H1 (cell line): Measurements from ENCODE around the gene HOGA1. TPM values are rescaled to one million over a fixed set of nuclear protein-coding genes. Genes with fewer than 3 reads are reported as not detected.

Experiments used
- CTCF ChIA-PET: fragments of 300-600 bp; sonication (Branson Sonifier 250); formaldehyde crosslinking; loops from one replicate; lab custom pipeline; 2021; ENCODE audit not compliant: partially characterized antibody; lab: Charles Lee
- POLR2A ChIA-PET: fragments of 300-600 bp; sonication (Branson Sonifier 250); formaldehyde crosslinking; loops from one replicate; lab custom pipeline; 2021; ENCODE audit warnings: inconsistent platforms; ENCODE audit not compliant: partially characterized antibody; lab: Charles Lee
- DNase-seq, 2 experiments: peaks; one replicate each; pipeline versions ENCODE4 v3.0.0 to v3.0.0-alpha.2; 2010 to 2022; ENCODE audit warnings: low spot score in 2 of 2, low read depth in 1 of 2, mixed read lengths in 1 of 2
- FAIRE-seq: peaks from 2 replicates; lab custom pipeline; 2011; peaks lifted over from hg19 to GRCh38; lab: Jason Lieb, UNC
- H2AFZ ChIP-seq: 2 replicates; pipeline ENCODE4 v1.8.1; 2012; ENCODE audit warnings: low read length, inconsistent platforms
- H2AK5ac ChIP-seq: 2 replicates; pipeline ENCODE4 v1.6.1; 2013; ENCODE audit warnings: low read depth, low read length
- H2BK120ac ChIP-seq: replicated peaks from 2 replicates; pipeline ENCODE3; 2013; ENCODE audit warnings: low read depth, low read length, inconsistent platforms
- H2BK12ac ChIP-seq: 2 replicates; pipeline ENCODE4 v1.6.1; 2013; ENCODE audit warnings: low read depth, low read length
- H2BK15ac ChIP-seq: 2 replicates; pipeline ENCODE4 v1.6.1; 2013; ENCODE audit warnings: low read length
- H2BK20ac ChIP-seq: 2 replicates; pipeline ENCODE4 v1.6.1; 2013; ENCODE audit warnings: low read length
- H2BK5ac ChIP-seq: 2 replicates; pipeline ENCODE4 v1.6.1; 2013; ENCODE audit warnings: low read depth, low read length
- H3K14ac ChIP-seq: 2 replicates; pipeline ENCODE4 v1.6.1; 2013; ENCODE audit warnings: inconsistent platforms; ENCODE audit not compliant: insufficient read length
- H3K18ac ChIP-seq: 2 replicates; pipeline ENCODE4 v1.6.1; 2013; ENCODE audit warnings: low read length; ENCODE audit errors: extremely low read depth
- H3K23ac ChIP-seq: 2 replicates; pipeline ENCODE4 v1.6.1; 2013; ENCODE audit warnings: inconsistent platforms; ENCODE audit not compliant: insufficient read length
- H3K23me2 ChIP-seq: 2 replicates; pipeline ENCODE4 v1.6.1; 2013; ENCODE audit warnings: low read depth, low read length
- H3K27ac ChIP-seq: 2 replicates; pipeline ENCODE4 v1.6.1; 2011; ENCODE audit warnings: low read depth, low read length, inconsistent platforms
- H3K27me3 ChIP-seq, 4 experiments: replicated peaks in 1 of 4; 1 replicate in 1 of 4; 2 replicates in 3 of 4; pipeline versions ENCODE4 v1.6.1 to v1.8.1; 2011 to 2013; ENCODE audit warnings: low read length in 3 of 4, mild to moderate bottlenecking in 3 of 4, inconsistent platforms in 2 of 4, mixed read lengths in 2 of 4, moderate library complexity in 1 of 4; ENCODE audit not compliant: control insufficient read depth in 3 of 4, insufficient read depth in 3 of 4; ENCODE audit errors: extremely low read depth in 1 of 4
- H3K36me3 ChIP-seq, 4 experiments: 2 replicates each; pipeline versions ENCODE4 v1.6.1 to v1.8.1; 2011 to 2013; ENCODE audit warnings: mild to moderate bottlenecking in 4 of 4, low read length in 3 of 4, moderate library complexity in 2 of 4, control low read depth in 1 of 4, inconsistent platforms in 1 of 4; ENCODE audit not compliant: insufficient read depth in 4 of 4, control insufficient read depth in 2 of 4
- H3K4ac ChIP-seq: replicated peaks from 2 replicates; pipeline ENCODE3; 2013; ENCODE audit warnings: low read length, low read depth, mixed read lengths, inconsistent platforms; ENCODE audit not compliant: insufficient read length
- H3K4me1 ChIP-seq, 4 experiments: replicated peaks in 1 of 4; 1 replicate in 1 of 4; 2 replicates in 3 of 4; pipeline versions ENCODE4 v1.6.1 to v1.8.1; 2011 to 2013; ENCODE audit warnings: low read length in 3 of 4, inconsistent platforms in 2 of 4, mixed read lengths in 1 of 4; ENCODE audit not compliant: insufficient read depth in 4 of 4, control insufficient read depth in 3 of 4
- H3K4me2 ChIP-seq, 2 experiments: 2 replicates each; pipeline versions ENCODE4 v1.6.1 to v1.8.1; 2011 to 2013; ENCODE audit warnings: low read depth in 2 of 2, low read length in 2 of 2, control low read depth in 1 of 2, inconsistent platforms in 1 of 2, mild to moderate bottlenecking in 1 of 2; ENCODE audit not compliant: insufficient read depth in 1 of 2
- H3K4me3 ChIP-seq, 4 experiments: fragments of 200-600, 300-600 bp in 1 of 4; sonication (generic), shearing (Covaris generic), sonication (Bioruptor Twin) in 1 of 4; 2 replicates each; pipeline versions ENCODE4 v1.5.1 to v1.8.1; 2011 to 2016; ENCODE audit warnings: low read length in 4 of 4, low read depth in 3 of 4, control low read depth in 2 of 4, inconsistent platforms in 2 of 4, mild to moderate bottlenecking in 2 of 4, mixed read lengths in 1 of 4, moderate library complexity in 1 of 4; ENCODE audit not compliant: insufficient read depth in 2 of 4; ENCODE audit errors: extremely low read depth in 1 of 4
- H3K56ac ChIP-seq: replicated peaks from 2 replicates; pipeline ENCODE3; 2013; ENCODE audit warnings: low read depth, mild to moderate bottlenecking, mixed read lengths, low read length, inconsistent platforms; ENCODE audit not compliant: insufficient read length
- H3K79me1 ChIP-seq: 2 replicates; pipeline ENCODE4 v1.6.1; 2013; ENCODE audit warnings: low read depth, low read length, control low read depth
- H3K79me2 ChIP-seq, 2 experiments: 2 replicates each; pipeline versions ENCODE4 v1.6.1 to v1.8.1; 2012 to 2013; ENCODE audit warnings: low read length in 2 of 2, mild to moderate bottlenecking in 2 of 2, inconsistent platforms in 1 of 2; ENCODE audit not compliant: insufficient read depth in 2 of 2, control insufficient read depth in 1 of 2
- H3K9ac ChIP-seq, 4 experiments: replicated peaks in 1 of 4; 1 replicate in 1 of 4; 2 replicates in 3 of 4; pipeline versions ENCODE4 v1.6.1 to v1.8.1; 2011 to 2013; ENCODE audit warnings: low read depth in 3 of 4, low read length in 3 of 4, control low read depth in 2 of 4, mild to moderate bottlenecking in 2 of 4, moderate library complexity in 2 of 4, inconsistent platforms in 1 of 4; ENCODE audit errors: extremely low read depth in 1 of 4
- H3K9me3 ChIP-seq, 2 experiments: 2 replicates each; pipeline versions ENCODE4 v1.6.1 to v1.8.1; 2012 to 2013; ENCODE audit warnings: mild to moderate bottlenecking in 2 of 2, moderate library complexity in 2 of 2, control low read depth in 1 of 2, inconsistent platforms in 1 of 2, low read depth in 1 of 2, low read length in 1 of 2, mixed read lengths in 1 of 2; ENCODE audit not compliant: insufficient read depth in 2 of 2
- H4K20me1 ChIP-seq, 2 experiments: replicated peaks in 1 of 2; 2 replicates each; pipeline versions ENCODE3 to v1.8.1; 2011 to 2013; ENCODE audit warnings: inconsistent platforms in 2 of 2, low read length in 2 of 2, mild to moderate bottlenecking in 1 of 2; ENCODE audit not compliant: insufficient read depth in 2 of 2, control insufficient read depth in 1 of 2
- H4K5ac ChIP-seq: 2 replicates; pipeline ENCODE4 v1.6.1; 2013; ENCODE audit warnings: low read length, low read depth, mixed read lengths, inconsistent platforms; ENCODE audit not compliant: insufficient read length
- H4K8ac ChIP-seq: 2 replicates; pipeline ENCODE4 v1.8.0; 2013; ENCODE audit warnings: mild to moderate bottlenecking, moderate library complexity, low read length, inconsistent platforms; ENCODE audit not compliant: insufficient read depth; ENCODE audit errors: extremely low read depth
- H4K91ac ChIP-seq: replicated peaks from 2 replicates; pipeline ENCODE3; 2013; ENCODE audit warnings: low read length, mixed read lengths, inconsistent platforms; ENCODE audit not compliant: insufficient read length
- BCL11A ChIP-seq, 2 experiments: IDR thresholded peaks; one replicate each; pipeline ENCODE4 v1.6.1; 2011; ENCODE audit warnings: low read depth in 2 of 2, low read length in 2 of 2, mild to moderate bottlenecking in 2 of 2
- CREB1 ChIP-seq: IDR thresholded peaks from 2 replicates; pipeline ENCODE4 v1.6.1; 2012; ENCODE audit warnings: inconsistent platforms
- CTBP2 ChIP-seq: IDR thresholded peaks from 2 replicates; pipeline ENCODE4 v1.7.0; 2011; ENCODE audit warnings: borderline replicate concordance, mild to moderate bottlenecking, moderate library complexity, mixed read lengths, low read length; ENCODE audit not compliant: insufficient read depth, insufficient read length
- GABPA ChIP-seq: IDR thresholded peaks from 2 replicates; pipeline ENCODE4 v1.6.1; 2011; ENCODE audit warnings: mild to moderate bottlenecking, low read length, moderate library complexity, borderline replicate concordance; ENCODE audit not compliant: insufficient read depth
- HDAC6 ChIP-seq: IDR thresholded peaks from one replicate; pipeline ENCODE4 v1.7.1; 2012; ENCODE audit warnings: low read depth, mild to moderate bottlenecking, inconsistent platforms, low read length, moderate library complexity
- JUN ChIP-seq: IDR thresholded peaks from 2 replicates; pipeline ENCODE4 v1.6.1; 2011; ENCODE audit warnings: low read depth, mild to moderate bottlenecking, improper control_type of control experiment, low read length
- KDM1A ChIP-seq: fragments of 200-600, 300-600 bp; sonication (generic); IDR thresholded peaks from 2 replicates; pipeline ENCODE4 v1.7.1; 2016; ENCODE audit warnings: mild to moderate bottlenecking, low read length, borderline replicate concordance
- KDM5A ChIP-seq: fragments of 200-600 bp; IDR thresholded peaks from 2 replicates; pipeline ENCODE4 v1.7.1; 2012; ENCODE audit warnings: mild to moderate bottlenecking, low read length, inconsistent platforms, mixed read lengths
- POU5F1 ChIP-seq: IDR thresholded peaks from 2 replicates; pipeline ENCODE4 v1.6.1; 2011; ENCODE audit warnings: low read depth, mild to moderate bottlenecking, low read length, moderate library complexity
- RFX5 ChIP-seq: IDR thresholded peaks from 2 replicates; pipeline ENCODE4 v1.6.1; 2011; ENCODE audit warnings: low read depth, low read length, improper control_type of control experiment, borderline replicate concordance
- SIRT6 ChIP-seq: IDR thresholded peaks from one replicate; pipeline ENCODE4 v1.7.1; 2012; ENCODE audit warnings: low read length, inconsistent platforms
- TAF1 ChIP-seq: IDR thresholded peaks from 2 replicates; pipeline ENCODE4 v1.6.1; 2011; ENCODE audit warnings: mild to moderate bottlenecking, low read depth, low read length
- TAF7 ChIP-seq: optimal IDR thresholded peaks from 2 replicates; pipeline ENCODE3; 2011; ENCODE audit warnings: low read depth, mild to moderate bottlenecking, inconsistent platforms, low read length, moderate library complexity, borderline replicate concordance
- WGBS, 2 experiments: shearing (Covaris generic) in 1 of 2; methylation state at CpG; one replicate each; pipeline versions ENCODE4 v1.1.6 to v1.1.7; 2013 to 2015; ENCODE audit warnings: low lambda C conversion rate in 2 of 2, mixed read lengths in 2 of 2, inconsistent platforms in 1 of 2, low coverage in 1 of 2, missing lambda C conversion rate in 1 of 2; ENCODE audit not compliant: insufficient replicate concordance in 2 of 2, insufficient coverage in 1 of 2, insufficient read length in 1 of 2; ENCODE audit errors: extremely low coverage in 1 of 2, missing lambda C conversion rate in 1 of 2; 5-methylcytosine and 5-hydroxymethylcytosine counted together
- polyA plus RNA-seq, 7 experiments: library from polyadenylated mRNA; depleted of rRNA in 3 of 7; stranded (reverse) in 5 of 7; unstranded in 2 of 7; fragments of >200 nt in 5 of 7; fragments of 200-250 nt in 2 of 7; gene quantifications; 1 replicate in 5 of 7; 2 replicates in 1 of 7; 4 replicates in 1 of 7; pipeline versions ENCODE4 v1.2.1 to v1.2.3, GENCODE V29; 2011 to 2013; ENCODE audit warnings: missing spikeins in 2 of 7, mixed read lengths in 2 of 7
- total RNA-seq: library from RNA; stranded (reverse); fragmentation: NEBNext Ultra II Directional; extraction: Animal tissue kit (Norgen Biotek cat#: 25700); gene quantifications from 2 replicates; pipeline ENCODE4 v1.2.1, GENCODE V29; 2021
- TF ChIP-seq, protein P1 (sequence below): IDR thresholded peaks from 2 replicates; pipeline ENCODE4 v1.6.1; 2011; ENCODE audit warnings: low read length, improper control_type of control experiment

Gene HOGA1
- total and polyA plus RNA-seq, 2 of the 8 experiments (the other 6 are each of a cell fraction or from before 2014, with no cell fraction given) = 0.28 to 1.00 TPM

GRCh38 chr10:97582169-97582568, 2.0 kb upstream of the HOGA1 start:
- no peak overlapping the region for H3K9ac ChIP-seq
- no peak overlapping the region for H2BK12ac ChIP-seq
- H3K9me3 ChIP-seq = no peaks in the 10 kb centered on the region
- no peaks in the 10 kb centered on the region for H4K20me1 ChIP-seq
- DNase-seq (no peak), FAIRE-seq (no peak)
- no peak overlapping the region for H2AFZ ChIP-seq
- no peak overlapping the region for H2AK5ac ChIP-seq
- no peak overlapping the region for H3K4me2 ChIP-seq
- H3K23me2 ChIP-seq = no peaks in the 10 kb centered on the region
- H3K79me2 ChIP-seq = no peaks in the 10 kb centered on the region
- H4K91ac ChIP-seq = no peak overlapping the region
- no peak overlapping the region for H2BK120ac ChIP-seq
- H2BK5ac ChIP-seq = no peak overlapping the region
- H3K4me3 ChIP-seq = no peak overlapping the region
- H3K14ac ChIP-seq = no peak overlapping the region
- H3K4me1 ChIP-seq = peaks cover 0 to 6% (median 2%) of the 10 kb centered on the region in 4 experiments; a peak in 2 of 7 replicates
- ChIA-PET POLR2A (interaction anchor here (1.7 kb wide), 1 partner anchor 10 kb away, joined by 8 read pairs; the partner anchor contains the start of gene ANKRD2), CTCF (interaction anchor here (1.0 to 9.5 kb wide), 4 partner anchors 9 to 118 kb away, joined by 3 to 108 read pairs (median 4); partner anchors contain the start of gene ANKRD2)
- no peaks in the 10 kb centered on the region for H3K79me1 ChIP-seq
- no peak overlapping the region for H3K27ac ChIP-seq
- WGBS, 2 experiments = 98% methylated on average over 8 of the region's 8 CpGs; no CpG with 5 or more reads in 1 of the 2 experiments
- no peak overlapping the region for H4K8ac ChIP-seq
- H2BK15ac ChIP-seq = no peak overlapping the region
- H3K18ac ChIP-seq = no peak overlapping the region
- no peak overlapping the region for H2BK20ac ChIP-seq
- no peaks in the 10 kb centered on the region for H3K36me3 ChIP-seq
- no peak overlapping the region for H4K5ac ChIP-seq
- H3K27me3 ChIP-seq = no peaks in the 10 kb centered on the region; a peak in 1 of 7 replicates
- no peak overlapping the region for H3K56ac ChIP-seq
- no peak overlapping the region for H3K23ac ChIP-seq
- H3K4ac ChIP-seq = no peak overlapping the region
- TF ChIP-seq BCL11A (IDR thresholded peaks at IDR 0.05; ENCODE audit: low read depth in 2 of 2, low read length in 2 of 2) (no peak), SIRT6 (no peak), TAF7 (no peak), KDM5A (no peak), POU5F1 (no peak), HDAC6 (no peak), CTBP2 (no peak), JUN (no peak), RFX5 (no peak), GABPA (no peak), CREB1 (no peak), TAF1 (no peak), KDM1A (no peak)
- TF ChIP-seq, protein P1, sequence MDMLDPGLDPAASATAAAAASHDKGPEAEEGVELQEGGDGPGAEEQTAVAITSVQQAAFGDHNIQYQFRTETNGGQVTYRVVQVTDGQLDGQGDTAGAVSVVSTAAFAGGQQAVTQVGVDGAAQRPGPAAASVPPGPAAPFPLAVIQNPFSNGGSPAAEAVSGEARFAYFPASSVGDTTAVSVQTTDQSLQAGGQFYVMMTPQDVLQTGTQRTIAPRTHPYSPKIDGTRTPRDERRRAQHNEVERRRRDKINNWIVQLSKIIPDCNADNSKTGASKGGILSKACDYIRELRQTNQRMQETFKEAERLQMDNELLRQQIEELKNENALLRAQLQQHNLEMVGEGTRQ = no peak
